ENCODE measurements around the gene ZDHHC11B. TPM values are rescaled to one million over a fixed set of nuclear protein-coding genes. Genes with fewer than 3 reads are reported as not detected.
"Not testable (repeated sequence)": the region's sequence is repeated elsewhere in the genome, so short reads cannot be mapped to it uniquely, and the experiment has no call there.

ZDHHC11B gene
- total RNA-seq = 10 to 100 TPM; 15.4 to 32.5 TPM
- long read RNA-seq, partial matches to known transcripts = 0 of 14 reads
- long read RNA-seq, other reads (novel, unspliced or antisense) = 11 of 14 reads

- intact Hi-C loops (cut with DNase I) = not testable (repeated sequence)
- peak; percentile 80 to 83 for ATAC-seq
- peak; percentile 95 for DNase-seq
Observed at GRCh38 chr5:784428-785177, at the start of gene ZDHHC11B. TSS of gene ZDHHC11B (minus strand) at chr5:784729. CDS start at chr5:766919, 17,810 bp downstream.

DNA sequence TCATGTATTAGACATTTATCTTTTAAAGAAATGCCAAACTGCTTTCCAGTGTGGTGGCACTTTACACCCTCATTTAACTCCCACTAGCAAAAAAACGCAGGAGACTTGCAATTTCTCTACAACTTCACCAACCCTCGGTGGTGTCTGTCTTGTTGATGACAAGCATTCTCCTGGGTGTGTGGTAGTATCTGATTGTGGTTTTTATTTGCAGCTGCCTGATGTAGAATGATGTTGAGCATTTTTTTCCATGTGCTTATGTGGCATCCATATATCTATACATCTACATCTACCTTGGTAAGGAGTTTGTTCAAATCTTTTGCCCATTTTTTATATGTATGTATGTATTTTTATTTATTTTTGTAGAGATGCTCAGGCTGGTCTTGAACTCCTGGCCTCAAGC is 49.5 kb upstream of the ZDHHC11B start:
- intact Hi-C loops (cut with DNase I); ATAC-seq; DNase-seq: not testable (repeated sequence)

- DNase-seq; intact Hi-C loops (cut with DNase I); ATAC-seq: not testable (repeated sequence)
Observed at GRCh38 chr5:828194-828593, 43.7 kb upstream of the ZDHHC11B start.

GRCh38 chr5:825544-825943 is 41.0 kb upstream of the ZDHHC11B start:
- intact Hi-C loops (cut with DNase I) = loop anchor here in 1 of 2 donors (2.0 kb wide), 1 partner anchor 93 kb away; no protein-coding TSS in a partner anchor
- not testable (repeated sequence) for ATAC-seq, DNase-seq

DNA sequence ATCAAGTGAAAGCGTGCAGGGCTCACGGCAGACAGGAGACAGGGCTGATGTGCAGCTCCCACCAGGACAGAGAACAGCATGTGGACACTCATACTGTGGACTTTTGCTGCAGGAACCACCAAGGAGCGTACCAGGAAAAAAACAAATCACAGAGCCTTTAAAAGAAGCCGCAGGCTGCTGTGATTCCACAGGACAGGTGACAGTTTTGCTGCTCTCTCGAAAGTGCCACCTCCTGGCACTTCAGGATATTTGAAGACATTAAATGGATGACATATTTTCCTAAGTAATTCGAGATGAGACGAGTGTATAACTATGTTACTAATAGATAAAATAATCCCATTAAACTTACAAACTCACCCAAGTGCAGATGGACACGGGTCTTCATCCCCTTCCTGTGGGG is 37.0 kb upstream of the ZDHHC11B start:
- ATAC-seq (no peak), DNase-seq (no peak)
- intact Hi-C loops (cut with DNase I) = no loop called here

DNA sequence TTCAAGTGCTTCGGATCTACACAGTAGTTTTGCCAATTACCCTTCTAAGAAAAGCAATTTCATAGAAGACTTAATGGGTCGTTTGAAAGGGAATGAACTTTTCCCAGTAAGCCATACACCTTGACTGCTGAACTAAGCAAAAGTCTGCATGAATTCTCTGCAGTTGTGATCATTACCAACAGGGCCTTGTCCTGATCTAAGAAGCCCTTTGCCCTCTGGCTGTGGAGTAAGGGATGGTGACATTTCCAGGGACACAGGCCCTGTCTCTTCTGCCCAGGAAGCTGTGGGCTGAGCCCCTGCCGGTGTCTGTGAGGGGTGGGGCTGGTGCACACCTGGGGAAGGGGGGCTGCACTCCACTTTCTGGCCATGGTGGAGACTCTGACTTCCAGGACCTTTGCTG is 35.7 kb upstream of the ZDHHC11B start:
- intact Hi-C loops (cut with DNase I) = no loop called here
- no peak for DNase-seq
- no peak for ATAC-seq

DNA sequence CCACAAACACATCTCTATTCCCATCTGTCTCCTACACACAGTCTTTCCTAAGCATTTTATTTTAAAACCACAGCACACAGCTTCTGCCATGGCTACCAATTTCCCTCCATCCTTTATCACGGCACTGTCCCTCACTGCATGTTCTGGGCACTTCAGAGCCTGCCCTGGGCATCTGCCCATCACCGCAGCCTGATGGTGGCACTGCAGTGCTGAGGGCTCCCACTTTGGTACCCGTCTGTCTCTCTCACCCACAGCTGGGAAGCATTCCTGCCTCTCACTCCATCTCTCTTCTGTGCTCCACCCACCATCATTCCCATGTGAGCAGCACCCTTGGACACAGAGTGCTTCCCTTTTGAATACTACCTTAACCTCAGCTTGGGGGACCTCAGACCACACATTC is 34.5 kb upstream of the ZDHHC11B start:
- ATAC-seq (no peak), DNase-seq (no peak)
- intact Hi-C loops (cut with DNase I) = no loop called here

- no peak for ATAC-seq
- intact Hi-C loops (cut with DNase I) = no loop called here
- no peak for DNase-seq
Observed at GRCh38 chr5:816176-816575, 31.6 kb upstream of the ZDHHC11B start.

- intact Hi-C loops (cut with DNase I) = no loop called here
- no peak for DNase-seq
- no peak for ATAC-seq
Observed at GRCh38 chr5:815449-815848, 30.9 kb upstream of the ZDHHC11B start.

- DNase-seq; ATAC-seq; intact Hi-C loops (cut with DNase I): not testable (repeated sequence)
Observed at GRCh38 chr5:813575-813974, 29.0 kb upstream of the ZDHHC11B start.

DNA sequence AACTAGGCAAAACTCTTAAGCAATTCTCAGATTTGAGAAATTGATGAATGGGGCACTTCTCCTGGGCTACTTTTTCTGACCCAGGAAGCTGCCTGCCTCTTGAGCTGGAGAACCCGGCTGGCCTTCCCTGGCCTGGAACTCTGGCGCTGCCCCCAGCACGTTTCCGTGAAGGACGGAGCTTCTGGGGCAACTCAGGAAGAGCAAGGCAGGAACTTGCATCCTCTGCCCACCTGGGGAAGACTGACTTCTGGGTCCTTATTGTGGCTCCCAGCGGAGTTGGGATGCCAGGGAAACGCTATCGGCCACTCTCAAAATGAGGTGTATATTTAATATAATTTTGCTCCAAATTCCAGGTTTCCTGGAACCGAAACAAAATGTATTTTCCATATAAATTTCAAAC is 26.9 kb upstream of the ZDHHC11B start:
- intact Hi-C loops (cut with DNase I); DNase-seq; ATAC-seq: not testable (repeated sequence)

GRCh38 chr5:807719-808514 is 23.4 kb upstream of the ZDHHC11B start:
- peak in 1 of 2 donors; percentile 19 for ATAC-seq
- intact Hi-C loops (cut with DNase I); DNase-seq: not testable (repeated sequence)

DNA sequence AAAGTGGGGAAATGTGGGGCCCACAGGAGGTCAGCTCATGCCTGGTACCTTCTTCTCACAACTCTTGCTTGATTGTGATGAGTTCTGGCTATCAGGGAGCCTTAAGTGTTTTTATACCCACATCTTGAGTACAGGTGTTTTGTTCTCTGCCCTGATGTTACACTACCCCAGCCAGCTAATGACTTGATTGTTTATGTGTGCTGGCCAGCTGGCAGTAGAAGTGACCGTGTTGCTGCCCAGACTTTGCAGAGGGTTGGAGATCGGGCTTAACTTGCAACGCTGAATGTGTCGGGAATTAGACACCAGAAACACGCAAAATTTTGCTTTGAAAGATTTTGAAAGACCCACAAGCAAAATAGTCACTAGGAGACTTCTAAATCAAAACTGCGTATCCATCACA is 16.9 kb upstream of the ZDHHC11B start:
- ATAC-seq (no peak), DNase-seq (no peak)
- intact Hi-C loops (cut with DNase I) = no loop called here

DNA sequence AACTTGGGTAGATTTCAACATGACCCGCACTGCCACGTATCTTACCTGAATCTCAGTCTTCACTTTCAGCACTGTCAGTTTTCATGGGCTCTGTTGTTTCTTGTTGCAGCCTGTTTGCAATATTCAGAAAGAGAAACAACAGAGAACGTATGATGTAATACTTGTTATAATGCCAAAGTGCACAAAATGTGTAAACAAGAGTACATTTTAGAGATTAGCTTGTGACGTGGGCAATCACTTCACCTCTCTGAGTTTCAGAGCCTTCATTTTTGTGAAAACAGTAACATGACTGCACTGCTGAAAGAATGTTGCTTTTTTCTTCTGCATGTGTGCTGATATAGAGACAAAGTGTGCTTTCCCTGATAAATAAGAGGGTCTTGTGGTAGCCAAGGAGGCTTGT is 16.5 kb upstream of the ZDHHC11B start:
- intact Hi-C loops (cut with DNase I); DNase-seq: not testable (repeated sequence)
- peak in 1 of 2 donors; percentile 65 for ATAC-seq

- ATAC-seq; DNase-seq; intact Hi-C loops (cut with DNase I): not testable (repeated sequence)
Observed at GRCh38 chr5:798505-799138, 14.1 kb upstream of the ZDHHC11B start.

DNA sequence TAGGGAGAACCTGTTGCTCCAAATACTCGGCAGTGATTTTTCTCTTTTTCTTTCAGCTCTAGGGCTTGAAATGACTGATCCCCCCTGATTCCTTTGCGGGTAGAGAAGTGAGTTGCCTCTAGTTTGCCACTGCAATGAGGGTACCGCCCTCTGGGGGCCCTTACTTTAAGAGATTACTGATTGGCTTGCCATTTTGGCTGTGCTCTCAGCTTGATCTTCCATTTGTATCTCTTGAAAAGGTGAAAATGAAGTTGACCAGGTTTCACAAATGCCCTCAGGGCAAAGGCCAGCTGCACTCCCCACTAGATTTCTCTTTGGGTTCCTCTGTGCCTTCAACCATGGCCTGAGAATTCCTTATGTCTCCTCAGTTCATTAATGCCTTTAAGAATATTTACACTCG is 13.5 kb upstream of the ZDHHC11B start:
- ATAC-seq; intact Hi-C loops (cut with DNase I); DNase-seq: not testable (repeated sequence)

DNA sequence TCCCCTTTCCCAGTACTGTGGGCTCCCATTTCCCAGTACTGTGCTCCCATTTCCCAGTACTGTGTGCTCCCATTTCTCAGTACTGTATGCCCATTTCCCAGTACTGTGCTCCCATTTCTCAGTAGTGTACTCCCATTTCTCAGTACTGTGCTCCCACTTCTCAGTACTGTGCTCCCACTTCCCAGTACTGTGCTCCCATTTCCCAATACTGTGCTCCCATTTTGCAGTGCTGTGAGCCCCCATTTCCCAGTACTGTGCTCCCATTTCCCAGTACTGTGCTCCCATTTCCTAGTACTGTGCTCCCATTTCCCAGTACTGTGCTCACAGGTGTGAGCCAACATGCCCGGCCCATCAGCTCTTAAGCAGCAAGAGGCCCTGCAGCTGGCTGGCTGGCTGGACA is 11.3 kb upstream of the ZDHHC11B start:
- not testable (repeated sequence) for DNase-seq, ATAC-seq
- intact Hi-C loops (cut with DNase I) = loop anchor here in 1 of 2 donors (1.0 kb wide), 1 partner anchor 86 kb away; no protein-coding TSS in a partner anchor

DNA sequence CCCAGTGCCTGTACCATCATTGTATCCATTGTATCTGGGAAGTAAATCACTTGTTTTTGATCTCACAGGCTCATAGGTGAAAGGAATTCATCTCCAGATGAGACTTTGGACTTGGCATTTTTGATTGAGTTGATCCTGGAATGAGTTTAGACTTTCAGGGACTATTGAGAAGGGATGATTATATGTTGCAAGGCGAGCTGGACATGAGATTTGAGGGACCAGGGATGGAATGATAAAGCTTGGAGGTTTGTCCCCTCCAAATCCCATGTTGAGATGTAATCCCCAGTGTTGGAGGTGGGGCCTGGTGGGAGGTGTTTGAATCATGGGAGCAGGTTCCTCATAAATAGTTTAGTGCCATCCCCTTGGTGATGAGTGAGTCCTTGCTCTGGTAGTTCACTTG is 10.4 kb upstream of the ZDHHC11B start:
- not testable (repeated sequence) for ATAC-seq, DNase-seq
- intact Hi-C loops (cut with DNase I) = loop anchor here in 1 of 2 donors (1.0 kb wide), 1 partner anchor 85 kb away; no protein-coding TSS in a partner anchor

DNA sequence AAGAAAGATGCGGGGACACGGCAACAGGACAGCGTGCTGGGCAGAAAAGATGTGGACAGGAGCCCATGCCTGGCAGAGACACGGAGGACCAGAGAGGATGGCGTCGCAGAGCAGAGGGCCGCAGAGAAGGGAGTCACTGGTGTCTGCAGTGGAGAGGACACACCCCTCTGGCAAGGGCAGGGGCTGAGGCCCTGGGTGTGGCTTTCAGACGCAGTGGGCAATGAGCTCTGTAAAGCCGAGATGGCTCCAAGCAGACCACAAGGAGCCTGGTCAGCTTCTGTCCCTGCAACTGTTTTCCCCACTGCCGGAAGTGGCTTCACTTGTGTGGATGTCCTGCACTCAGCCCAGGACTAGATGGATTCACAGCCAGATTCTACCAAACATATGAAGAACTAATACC is 4.2 kb upstream of the ZDHHC11B start:
- ATAC-seq; DNase-seq; intact Hi-C loops (cut with DNase I): not testable (repeated sequence)

Measured in left cardiac atrium (tissue), 4 donors.